GM21423 (cell line): ENCODE measurements around the gene DMAC1.

Source experiments
- ATAC-seq: cut with Tn5 transposase; IDR thresholded peaks from one replicate; pipeline ENCODE4 v1.9.1; 2021; ENCODE audit warnings: mild to moderate bottlenecking, moderate library complexity; ENCODE audit not compliant: unreplicated experiment

DMAC1 gene, protein sequence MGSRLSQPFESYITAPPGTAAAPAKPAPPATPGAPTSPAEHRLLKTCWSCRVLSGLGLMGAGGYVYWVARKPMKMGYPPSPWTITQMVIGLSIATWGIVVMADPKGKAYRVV

DNA sequence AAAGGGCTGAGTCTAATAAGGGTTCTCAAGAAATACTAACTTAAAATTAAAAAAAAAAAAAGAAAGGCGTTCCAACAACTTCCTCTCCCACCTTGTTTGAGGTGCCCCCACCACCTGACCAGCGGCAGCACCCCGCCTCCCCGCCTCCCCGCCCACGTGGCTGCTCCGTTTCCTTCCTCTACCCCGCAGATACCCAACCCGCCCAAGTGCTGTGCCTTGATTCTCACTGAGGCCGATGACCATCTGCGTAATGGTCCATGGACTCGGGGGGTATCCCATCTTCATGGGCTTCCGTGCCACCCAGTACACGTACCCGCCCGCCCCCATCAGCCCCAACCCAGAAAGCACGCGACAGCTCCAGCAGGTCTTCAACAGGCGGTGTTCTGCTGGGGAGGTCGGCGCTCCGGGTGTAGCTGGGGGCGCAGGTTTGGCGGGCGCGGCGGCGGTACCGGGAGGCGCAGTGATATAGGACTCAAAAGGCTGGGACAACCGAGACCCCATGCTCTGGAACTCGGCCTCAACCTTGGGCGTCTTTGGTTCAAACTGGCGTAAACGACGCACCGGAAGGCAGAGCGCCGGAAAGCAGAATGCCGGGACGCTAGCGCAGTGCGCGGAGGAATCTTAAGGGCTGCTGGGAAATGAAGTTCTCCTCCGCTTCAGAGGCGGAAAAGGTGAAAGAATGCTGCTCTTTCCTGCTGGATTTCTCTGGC, at the start of gene DMAC1:
TSS of gene DMAC1 (minus strand) at position 545 of the 710 bp plus-strand sequence. CDS start at position 501, 44 bp downstream.
- ATAC-seq = peak; percentile 92

DNA sequence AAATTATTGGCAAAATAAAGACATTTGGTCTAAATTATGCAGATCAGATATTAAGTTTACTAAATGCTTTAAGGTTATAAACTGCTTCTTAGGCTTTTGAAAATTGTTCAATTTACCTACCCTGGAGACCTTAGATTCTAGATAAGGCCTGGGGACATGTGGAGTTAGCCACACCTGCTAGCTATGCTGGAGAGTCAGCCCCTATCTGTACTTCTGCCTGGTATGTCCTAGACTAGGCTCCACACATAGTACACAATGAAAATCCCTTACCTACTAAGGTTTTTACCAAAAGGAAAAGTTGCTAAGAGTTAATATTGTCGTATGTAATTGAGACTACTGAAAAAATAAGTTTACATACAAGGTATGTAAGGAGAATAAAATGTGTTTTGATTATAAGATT, 49.8 kb upstream of the DMAC1 start:
- ATAC-seq = no peak

DNA sequence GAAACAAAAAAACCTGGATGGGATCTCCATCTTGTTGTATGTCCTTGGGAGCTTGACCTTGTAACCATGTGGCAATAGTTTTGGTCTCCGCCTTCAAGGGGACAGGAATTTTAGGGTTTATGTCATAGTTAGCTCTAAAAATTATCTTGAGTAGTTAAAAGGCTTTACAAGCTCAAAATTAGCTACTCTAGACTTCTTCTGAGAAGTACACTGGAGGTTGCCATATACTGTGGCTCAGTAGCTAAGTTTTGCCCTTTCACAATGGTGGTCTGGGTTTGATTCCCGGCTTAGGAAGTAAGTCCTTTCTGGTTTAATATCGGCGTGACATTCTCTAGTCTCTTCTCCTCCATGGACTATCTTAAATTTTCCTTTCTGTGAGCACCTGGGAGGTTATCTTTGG, 48.9 kb upstream of the DMAC1 start:
- no peak for ATAC-seq

DNA sequence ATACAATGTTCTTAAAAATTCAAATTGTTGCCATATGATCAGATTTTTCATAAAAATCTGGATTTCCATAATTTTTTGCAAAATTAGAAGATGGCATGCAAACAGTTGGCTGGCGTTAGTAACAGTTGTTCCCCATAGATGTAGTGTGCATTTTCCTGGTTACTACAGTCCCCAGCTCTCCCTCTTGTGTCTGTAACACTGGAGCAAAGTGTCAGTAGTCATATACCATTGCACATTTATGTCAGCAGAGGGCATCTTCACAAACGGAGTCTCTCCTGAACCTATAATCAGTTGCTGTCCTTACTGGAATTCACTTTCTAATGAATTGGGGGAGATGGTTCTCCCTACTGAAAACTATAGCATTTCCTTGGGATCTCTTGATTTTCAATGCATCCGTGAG, 44.7 kb upstream of the DMAC1 start:
- no peak for ATAC-seq

DNA sequence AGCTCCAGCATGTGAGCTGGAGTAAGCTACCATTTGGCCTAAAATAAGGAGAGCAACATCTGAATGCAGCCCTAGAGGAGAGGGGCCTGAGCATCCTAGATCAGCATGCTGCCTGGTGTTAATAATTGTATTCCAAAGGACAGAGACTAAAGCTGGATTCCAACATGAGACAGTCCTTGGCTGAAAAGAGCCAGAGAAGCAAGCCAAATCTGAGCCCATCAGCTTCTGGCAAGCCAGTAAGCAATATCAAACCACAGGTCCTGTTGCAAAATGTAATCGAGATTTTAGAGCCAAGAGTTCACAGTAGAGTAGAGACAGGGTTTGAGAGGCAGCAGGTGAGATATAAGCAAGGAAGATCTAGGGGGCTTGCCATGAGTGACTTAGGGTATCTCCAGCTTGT, 42.3 kb upstream of the DMAC1 start:
- ATAC-seq = no peak

DNA sequence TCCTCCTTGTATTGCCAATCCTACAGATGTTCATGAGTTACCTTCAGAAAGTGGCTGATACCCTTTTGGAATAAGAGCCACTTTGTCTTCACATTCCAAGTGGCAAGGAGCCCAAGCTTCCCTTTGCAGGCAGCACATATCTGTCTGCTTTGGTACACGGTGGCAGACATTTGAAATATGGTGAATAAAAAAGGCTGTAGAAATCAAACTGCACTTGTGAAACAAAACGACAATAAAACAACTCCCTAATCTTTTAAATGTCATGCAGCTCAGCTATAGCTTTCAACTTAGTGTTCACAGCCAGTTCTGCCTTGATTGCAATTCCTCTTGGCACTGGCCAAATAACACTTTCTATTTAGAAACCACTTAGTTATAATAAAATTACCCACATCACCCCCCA, 35.0 kb upstream of the DMAC1 start:
- no peak for ATAC-seq

DNA sequence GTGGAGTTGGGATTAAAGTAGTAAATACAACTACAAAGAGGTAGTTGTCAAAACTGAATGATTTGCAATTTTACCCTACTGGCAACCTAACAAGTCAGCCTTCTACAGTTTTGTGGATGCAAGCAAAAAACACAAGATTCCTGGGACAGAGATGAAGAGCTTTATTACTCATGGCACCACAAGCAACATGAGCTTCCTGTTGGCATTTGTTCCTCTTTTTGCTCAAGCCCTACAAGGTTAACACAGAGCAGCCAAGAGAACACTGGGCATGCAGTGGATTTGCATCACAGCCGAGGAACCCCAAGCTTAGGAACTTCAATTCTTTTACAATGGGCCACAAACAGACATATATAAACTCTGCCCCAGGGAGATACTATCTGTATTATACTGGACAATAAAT, 28.8 kb upstream of the DMAC1 start:
- ATAC-seq = no peak

DNA sequence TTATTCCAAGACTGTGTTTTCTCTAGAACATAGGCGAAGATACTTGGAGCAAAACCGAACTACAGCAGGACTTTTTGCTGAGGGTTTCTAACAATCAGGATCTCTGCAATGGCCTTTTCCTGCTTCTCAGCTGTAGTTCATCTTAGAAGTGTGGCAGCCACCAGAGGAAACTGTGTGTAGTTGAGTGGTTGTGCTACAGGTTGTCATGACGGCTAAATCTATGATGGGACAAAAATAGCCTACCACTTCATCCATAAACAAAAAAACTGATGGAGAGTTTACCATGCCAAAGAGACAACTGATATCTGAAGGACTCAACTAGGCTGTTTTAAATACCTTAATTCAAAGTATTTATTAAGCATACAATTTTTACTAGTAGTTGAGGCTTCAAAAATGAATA, 28.2 kb upstream of the DMAC1 start:
- ATAC-seq = no peak

DNA sequence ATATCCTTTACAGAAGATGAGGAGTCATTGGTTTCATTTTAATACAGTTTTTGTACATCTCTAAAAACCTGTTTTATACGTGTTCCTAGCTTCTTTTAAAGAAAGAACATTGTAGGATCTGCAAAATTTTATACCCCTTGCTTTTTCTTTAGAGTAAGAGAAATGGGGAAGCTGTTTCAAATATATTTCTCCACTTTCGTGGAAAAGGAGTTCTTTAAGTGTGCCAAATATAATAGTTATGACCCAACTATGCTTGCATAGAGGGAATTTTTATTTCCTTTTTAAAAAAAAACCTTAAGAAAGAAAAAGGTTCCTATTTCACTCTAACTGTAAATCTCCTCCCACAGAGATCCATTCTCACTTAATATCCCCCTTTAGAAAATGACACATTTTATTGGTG, 27.5 kb upstream of the DMAC1 start:
- no peak for ATAC-seq

DNA sequence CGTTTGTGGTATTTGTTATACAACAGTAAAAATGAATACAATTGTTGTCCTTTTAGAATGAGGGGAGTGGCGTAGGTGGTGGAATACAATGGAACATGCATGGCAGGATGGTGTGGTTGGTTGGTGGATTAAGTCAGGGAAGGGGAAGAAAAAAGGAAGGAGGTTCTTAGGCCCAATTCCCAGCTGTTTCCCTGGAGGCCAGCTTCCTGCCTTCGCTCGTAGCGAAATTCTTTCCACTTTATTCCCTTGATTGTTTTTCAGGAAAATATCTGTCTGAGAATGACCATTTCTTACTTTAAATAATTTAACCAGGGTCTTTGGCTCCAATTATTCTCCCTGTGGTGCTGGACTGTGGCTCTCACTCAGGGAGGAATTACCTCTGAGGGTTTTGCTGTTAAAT, 24.1 kb upstream of the DMAC1 start:
- ATAC-seq = no peak

DNA sequence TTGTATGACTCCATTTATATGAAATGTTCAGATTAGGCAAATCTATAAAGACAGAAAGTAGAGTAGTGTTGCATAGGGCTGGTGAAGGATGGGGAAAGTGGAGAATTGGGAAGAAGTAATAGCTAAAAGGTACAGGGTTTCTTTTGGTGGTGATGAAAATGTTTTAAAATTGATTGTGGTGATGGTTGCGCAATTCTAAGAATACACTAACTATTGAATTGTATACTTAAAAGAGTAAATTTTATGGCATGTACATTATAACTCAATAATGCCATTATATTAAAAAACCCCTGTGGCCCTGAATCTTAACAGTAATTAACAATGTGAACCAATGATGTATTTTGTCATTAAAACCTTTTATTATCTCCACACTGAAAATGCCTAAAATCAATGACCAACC, 20.4 kb upstream of the DMAC1 start:
- no peak for ATAC-seq

DNA sequence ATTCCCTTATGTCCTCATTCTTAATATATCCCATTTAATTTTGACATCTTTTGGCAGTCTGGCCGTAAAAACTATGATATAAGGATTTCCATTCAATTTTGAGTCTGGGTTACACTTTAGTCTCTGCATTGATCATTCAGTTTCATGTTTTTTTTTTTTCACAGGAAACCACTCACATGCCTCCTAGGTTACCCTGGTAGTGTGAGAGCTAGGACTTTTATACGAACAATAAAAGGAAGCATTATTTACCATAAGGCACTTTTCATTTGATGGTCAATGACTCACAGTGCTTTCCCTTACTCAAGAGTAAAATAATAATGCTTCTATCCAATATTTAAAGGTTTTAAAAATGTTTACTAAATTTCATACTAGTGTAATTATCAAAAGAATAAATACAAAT, 16.4 kb upstream of the DMAC1 start:
- ATAC-seq = no peak

DNA sequence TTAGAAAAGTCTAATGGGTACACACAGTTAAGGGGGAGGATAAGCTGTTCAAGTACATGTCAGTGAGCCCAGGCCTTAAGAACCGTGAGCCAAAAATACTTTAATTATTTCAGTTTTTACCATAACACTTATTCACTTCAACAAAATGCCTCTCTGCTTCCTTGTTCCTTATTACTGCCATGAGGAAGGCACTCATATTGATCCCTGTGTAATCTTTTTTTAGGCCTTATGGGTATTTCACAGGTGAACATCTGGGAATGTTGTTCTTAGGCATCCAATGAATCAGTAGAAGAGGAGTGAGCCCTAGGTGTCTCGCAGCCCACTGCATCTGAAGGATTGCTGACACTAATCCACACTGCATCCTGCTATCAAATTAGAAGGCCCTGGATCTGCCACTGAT, 13.5 kb upstream of the DMAC1 start:
- ATAC-seq = no peak

DNA sequence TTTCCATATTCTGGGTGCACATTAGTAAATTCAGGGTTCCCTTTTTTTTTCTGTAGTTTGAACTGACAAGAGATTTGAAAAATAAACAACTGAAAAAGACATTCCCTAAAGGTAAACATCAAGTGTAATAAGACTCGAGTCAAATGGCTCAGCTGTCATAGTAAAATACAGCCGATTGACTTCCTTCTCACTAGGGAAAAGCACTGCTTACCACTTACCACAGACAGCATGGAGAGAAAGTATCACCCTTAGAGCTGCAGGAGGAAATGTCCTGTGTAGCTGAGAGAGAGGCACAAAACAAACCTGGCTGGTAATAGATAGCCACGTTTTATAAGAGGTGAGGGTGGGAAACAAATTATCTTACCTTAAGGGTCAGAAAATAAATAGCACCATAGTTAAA, 12.1 kb upstream of the DMAC1 start:
- ATAC-seq = no peak

DNA sequence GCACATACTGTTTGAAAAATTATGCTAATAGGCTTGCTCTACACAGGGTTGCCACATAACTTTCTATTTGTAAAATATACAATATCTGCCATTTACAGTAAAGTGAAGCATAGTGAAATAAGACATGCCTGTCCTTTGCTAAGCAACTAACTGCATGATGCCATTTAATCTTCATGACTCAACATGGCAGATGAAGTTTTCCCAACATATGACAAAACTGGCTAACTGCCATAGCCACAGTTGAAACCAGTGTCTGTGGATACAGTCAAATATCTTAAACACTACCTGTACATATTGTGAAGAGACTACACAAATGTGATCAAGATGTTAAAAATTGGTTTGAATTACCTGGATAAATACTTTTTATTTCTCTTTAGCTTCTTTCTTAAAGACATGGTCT, 3.1 kb upstream of the DMAC1 start:
- ATAC-seq = no peak

DNA sequence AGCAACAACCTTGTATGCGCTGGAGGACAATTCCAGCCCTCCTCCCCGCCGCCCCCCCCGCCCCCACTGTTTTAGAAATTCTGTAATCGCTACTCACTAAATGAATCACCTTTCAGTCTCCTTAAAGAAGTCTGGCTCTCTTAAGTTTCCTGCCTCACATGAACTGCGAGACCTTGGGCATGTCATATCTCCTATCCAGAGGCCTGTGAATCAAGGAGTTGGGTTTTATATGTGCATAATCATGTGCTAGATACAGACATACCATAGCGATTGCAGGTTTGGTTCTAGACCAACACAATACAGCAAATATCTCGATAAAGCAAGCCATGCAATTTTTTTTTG, 337 bp upstream of the DMAC1 start:
- ATAC-seq = peak; percentile 8

DNA sequence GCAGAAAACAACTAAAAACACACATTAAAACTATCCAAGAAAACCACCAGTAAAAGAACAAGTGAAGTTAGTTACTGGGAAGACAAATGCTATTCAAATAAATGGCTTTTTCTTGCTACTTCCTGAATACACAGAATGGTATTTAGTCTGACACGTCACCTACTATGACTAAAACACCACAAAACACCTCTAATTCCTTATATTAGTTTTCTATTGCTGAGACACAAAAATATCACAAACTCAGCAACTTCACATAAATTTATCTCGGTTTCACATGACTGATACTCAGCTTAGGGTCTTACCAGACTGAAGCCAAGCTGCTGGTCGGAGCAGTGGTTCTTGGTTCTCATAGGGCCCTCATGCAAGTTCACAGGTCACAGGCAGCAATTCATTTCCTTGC, 5.4 kb downstream of the DMAC1 start:
- no peak for ATAC-seq

DNA sequence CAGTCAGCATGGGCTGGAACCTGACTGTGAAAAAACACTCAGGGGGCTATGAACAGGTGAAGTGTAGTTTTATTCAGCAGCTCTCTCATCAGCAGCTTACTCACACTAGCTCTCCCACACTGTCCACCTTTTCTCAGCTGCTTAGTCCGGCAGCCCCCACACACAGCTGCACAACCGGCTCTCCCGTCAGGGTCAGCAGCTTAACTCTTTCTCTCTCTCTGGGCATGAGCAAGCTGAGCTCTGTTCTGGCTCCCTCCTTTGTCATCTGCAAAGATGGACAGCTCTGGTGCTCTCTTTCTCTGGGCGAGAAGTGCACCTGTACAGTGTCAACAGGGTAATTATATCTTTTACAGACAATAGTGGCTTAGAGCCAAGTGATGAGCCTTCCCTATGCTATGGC, 8.2 kb downstream of the DMAC1 start:
- ATAC-seq = no peak

DNA sequence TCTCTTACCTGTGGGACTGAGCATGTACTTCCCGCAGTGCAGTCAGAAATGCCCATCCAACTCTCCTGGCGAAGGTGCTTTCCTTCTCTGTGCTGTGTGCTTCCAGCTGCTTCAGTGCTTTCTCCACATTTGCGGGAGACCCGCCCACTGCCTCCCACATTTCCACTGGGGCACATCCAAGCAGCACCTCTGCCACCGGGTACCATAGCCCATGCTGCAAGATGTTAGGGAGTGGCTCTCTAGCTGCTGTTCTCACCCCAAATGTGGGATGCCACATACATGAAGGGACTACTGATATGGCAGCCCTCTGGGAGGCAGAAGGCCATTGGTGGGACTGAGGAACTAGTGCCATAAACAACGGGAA, 8.8 kb downstream of the DMAC1 start:
- ATAC-seq = no peak

DNA sequence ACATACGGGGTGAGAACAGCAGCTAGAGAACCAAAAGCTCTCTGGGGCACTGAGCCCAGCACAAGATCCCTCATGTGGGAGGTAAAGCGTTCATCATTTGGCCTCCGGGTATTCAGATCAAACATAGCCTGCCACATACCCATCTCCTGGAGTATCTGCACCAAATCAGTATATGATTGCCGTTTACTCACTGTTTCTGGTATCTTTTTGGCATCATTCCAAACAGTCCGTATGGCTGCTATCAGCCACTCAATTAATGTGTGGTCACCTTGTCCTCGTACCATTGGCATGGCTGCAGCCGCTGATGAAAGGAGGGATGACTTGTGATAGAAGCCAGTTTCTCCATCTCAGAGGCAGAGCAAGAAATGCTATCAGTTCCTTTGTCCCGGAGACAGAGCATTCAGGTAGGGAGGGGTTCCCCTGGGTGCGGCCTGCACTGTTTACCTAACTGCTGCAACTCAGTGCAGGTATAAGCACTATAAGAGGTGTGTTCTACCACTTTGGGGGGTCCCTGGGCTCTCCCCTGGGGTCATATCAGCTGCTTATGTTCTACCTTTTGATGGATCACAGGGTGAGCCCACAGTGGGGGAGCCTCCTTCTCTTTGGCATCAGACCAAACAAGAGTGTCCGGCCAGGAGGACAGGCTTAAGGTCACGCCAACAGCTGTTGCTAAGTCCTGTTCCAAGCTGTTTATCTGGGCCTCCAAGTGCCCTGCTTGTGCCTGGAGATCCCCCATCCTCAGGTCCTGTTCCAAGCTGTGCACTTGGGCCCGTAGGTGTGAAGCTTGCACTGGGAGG, 9.4 kb downstream of the DMAC1 start:
- no peak for ATAC-seq

DNA sequence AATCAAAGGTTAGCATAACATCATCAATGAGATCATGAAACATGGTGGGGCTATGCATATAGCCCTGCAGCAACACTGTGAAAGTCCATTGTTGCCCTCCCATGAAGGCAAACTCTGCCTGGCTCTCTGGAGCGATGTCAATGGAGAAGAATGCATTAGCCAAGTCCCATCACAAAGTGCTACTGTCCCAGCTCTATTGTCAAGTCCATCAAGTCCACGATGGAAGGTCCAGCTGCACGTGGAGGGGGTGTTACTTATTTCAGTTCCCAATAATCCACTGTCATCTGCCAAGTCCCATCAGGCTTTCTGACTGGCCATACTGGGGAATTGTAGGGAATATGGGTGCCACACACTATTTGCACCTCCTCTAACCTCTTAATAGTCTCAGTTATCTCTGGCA, 10.8 kb downstream of the DMAC1 start:
- no peak for ATAC-seq

DNA sequence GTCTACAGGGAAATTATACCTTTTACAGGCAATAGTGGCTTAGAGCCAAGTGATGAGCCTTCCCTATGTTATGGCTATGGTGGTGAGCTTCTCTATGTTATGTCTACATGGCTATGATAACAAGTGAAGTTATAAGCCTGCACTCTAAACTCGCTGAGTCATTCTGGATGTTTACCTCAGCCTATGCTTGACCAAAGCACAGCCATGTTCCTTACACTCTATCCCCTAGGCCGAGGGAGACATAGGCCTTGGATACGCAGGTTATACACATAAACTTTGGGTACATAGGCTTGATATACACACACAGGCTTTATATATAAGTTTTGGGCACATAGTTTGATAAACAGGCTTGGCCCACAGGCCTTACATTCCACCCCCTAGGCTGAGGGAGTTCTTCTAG, 13.8 kb downstream of the DMAC1 start:
- no peak for ATAC-seq

DNA sequence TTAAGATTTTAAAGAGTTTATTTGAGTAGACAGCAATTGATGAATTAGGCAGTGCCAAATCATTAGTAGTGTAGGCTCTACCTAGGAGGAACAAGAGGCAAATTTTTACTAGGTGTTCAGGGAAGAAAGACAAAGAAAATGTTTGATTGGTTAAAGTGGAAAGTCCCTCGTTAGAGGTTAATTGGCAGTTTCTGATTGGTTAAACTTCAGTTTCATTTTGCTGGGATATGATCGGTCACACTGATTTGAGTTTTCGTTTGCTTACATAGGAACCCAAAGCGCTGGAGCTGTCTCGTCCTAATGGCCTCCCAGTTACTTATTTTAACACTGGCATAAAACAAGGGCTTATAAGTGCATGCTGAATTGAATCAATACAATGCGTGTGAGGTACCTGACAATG, 15.1 kb downstream of the DMAC1 start:
- ATAC-seq = no peak
